Measurements from ENCODE around the gene KLHL29. TPM values are rescaled to one million over a fixed set of nuclear protein-coding genes. Genes with fewer than 3 reads are reported as not detected.

KLHL29 gene
- total and polyA plus RNA-seq, 2 of the 13 experiments (the other 11 are each of a cell fraction or from before 2014, with no cell fraction given): 0.01 TPM; not detected in 1

- TF ChIP-seq ZNF256 (CRISPR knock-in tag; conservative IDR thresholded peaks at IDR 0.05) (no peak), MBD4 (IDR thresholded peaks at IDR 0.05; ENCODE audit: borderline replicate concordance, low read length) (no peak), FLYWCH1 (CRISPR knock-in tag; IDR thresholded peaks at IDR 0.05) (no peak), ZKSCAN5 (CRISPR knock-in tag; IDR thresholded peaks at IDR 0.05) (no peak), U2AF2 (IDR thresholded peaks at IDR 0.05; ENCODE audit: low read depth, low read length) (no peak), ZNF547 (CRISPR knock-in tag; IDR thresholded peaks at IDR 0.05) (no peak), KLF9 (CRISPR knock-in tag; IDR thresholded peaks at IDR 0.05; ENCODE audit: low read depth) (no peak), ZBTB14 (CRISPR knock-in tag; IDR thresholded peaks at IDR 0.05) (no peak), TCF7 (IDR thresholded peaks at IDR 0.05; ENCODE audit: low read depth) (no peak), ZNF121 (CRISPR knock-in tag; IDR thresholded peaks at IDR 0.05) (no peak), YEATS2 (CRISPR knock-in tag; IDR thresholded peaks at IDR 0.05; ENCODE audit: borderline replicate concordance) (no peak), KMT2A (CRISPR knock-in tag; IDR thresholded peaks at IDR 0.05) (no peak), THAP8 (CRISPR knock-in tag; IDR thresholded peaks at IDR 0.05; ENCODE audit: borderline replicate concordance) (no peak), PREB (CRISPR knock-in tag; IDR thresholded peaks at IDR 0.05) (no peak), ZNF263 (CRISPR knock-in tag; IDR thresholded peaks at IDR 0.05) (0 out of 2 replicates have a peak, but pooled peaks have one; percentile 18), ZSCAN12 (CRISPR knock-in tag; IDR thresholded peaks at IDR 0.05) (peak; percentile 89), GTF2F1 (IDR thresholded peaks at IDR 0.05; ENCODE audit: low read length) (no peak), ZNF503 (CRISPR knock-in tag; IDR thresholded peaks at IDR 0.05) (no peak), NCOA5 (CRISPR knock-in tag; IDR thresholded peaks at IDR 0.05) (no peak), CENPT (CRISPR knock-in tag; IDR thresholded peaks at IDR 0.05; ENCODE audit: low read depth) (no peak), ZNF446 (CRISPR knock-in tag; IDR thresholded peaks at IDR 0.05) (no peak), ATM (IDR thresholded peaks at IDR 0.05; ENCODE audit: borderline replicate concordance) (no peak), RFX1 (IDR thresholded peaks at IDR 0.05) (no peak)
- TF ChIP-seq, protein P1, sequence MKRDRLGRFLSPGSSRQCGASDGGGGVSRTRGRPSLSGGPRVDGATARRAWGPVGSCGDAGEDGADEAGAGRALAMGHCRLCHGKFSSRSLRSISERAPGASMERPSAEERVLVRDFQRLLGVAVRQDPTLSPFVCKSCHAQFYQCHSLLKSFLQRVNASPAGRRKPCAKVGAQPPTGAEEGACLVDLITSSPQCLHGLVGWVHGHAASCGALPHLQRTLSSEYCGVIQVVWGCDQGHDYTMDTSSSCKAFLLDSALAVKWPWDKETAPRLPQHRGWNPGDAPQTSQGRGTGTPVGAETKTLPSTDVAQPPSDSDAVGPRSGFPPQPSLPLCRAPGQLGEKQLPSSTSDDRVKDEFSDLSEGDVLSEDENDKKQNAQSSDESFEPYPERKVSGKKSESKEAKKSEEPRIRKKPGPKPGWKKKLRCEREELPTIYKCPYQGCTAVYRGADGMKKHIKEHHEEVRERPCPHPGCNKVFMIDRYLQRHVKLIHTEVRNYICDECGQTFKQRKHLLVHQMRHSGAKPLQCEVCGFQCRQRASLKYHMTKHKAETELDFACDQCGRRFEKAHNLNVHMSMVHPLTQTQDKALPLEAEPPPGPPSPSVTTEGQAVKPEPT (CRISPR knock-in tag; IDR thresholded peaks at IDR 0.05; ENCODE audit: low read depth): 0 out of 2 replicates have a peak, but pooled peaks have one; percentile 39
Measured at GRCh38 chr2:23673830-23674679, 289.1 kb downstream of the KLHL29 start (continued).

All from HepG2 (cell line).